BE2C (cell line): ENCODE data around the gene DNMT3A.

Experiments
- DNase-seq: peaks from one replicate; pipeline ENCODE4 v3.0.0-alpha.2; 2020
- H3K27me3 ChIP-seq: fragments of 250-450 bp; sonication (Bioruptor Pico); 2 replicates; pipeline ENCODE4 v1.5.1; 2020; ENCODE audit warnings: mild to moderate bottlenecking
- H3K36me3 ChIP-seq: fragments of 250-450 bp; sonication (Bioruptor Pico); 2 replicates; pipeline ENCODE4 v1.5.1; 2020; ENCODE audit warnings: mild to moderate bottlenecking
- H3K4me1 ChIP-seq: fragments of 250-450 bp; sonication (Bioruptor Pico); 2 replicates; pipeline ENCODE4 v1.5.1; 2020
- H3K4me3 ChIP-seq: 2 replicates; pipeline ENCODE4 v1.5.1; 2011; ENCODE audit warnings: low read depth, low read length
- H3K9me3 ChIP-seq: fragments of 250-450 bp; sonication (Bioruptor Pico); 2 replicates; pipeline ENCODE4 v1.5.1; 2020
- CTCF ChIP-seq: IDR thresholded peaks from 2 replicates; pipeline ENCODE4 v1.5.1; 2012; ENCODE audit warnings: mild to moderate bottlenecking, low read depth, low read length

The DNMT3A gene

GRCh38 chr2:25385910-25386309 lies 44.2 kb upstream of the DNMT3A start:
- peaks cover 7% of the 10 kb centered on the region for H3K36me3 ChIP-seq
- H3K4me3 ChIP-seq: no peak overlapping the region
- DNase-seq: no peak
- H3K27me3 ChIP-seq: no peaks in the 10 kb centered on the region
- no peaks in the 10 kb centered on the region for H3K9me3 ChIP-seq
- no peaks in the 10 kb centered on the region for H3K4me1 ChIP-seq
- no peak for TF ChIP-seq CTCF

DNA sequence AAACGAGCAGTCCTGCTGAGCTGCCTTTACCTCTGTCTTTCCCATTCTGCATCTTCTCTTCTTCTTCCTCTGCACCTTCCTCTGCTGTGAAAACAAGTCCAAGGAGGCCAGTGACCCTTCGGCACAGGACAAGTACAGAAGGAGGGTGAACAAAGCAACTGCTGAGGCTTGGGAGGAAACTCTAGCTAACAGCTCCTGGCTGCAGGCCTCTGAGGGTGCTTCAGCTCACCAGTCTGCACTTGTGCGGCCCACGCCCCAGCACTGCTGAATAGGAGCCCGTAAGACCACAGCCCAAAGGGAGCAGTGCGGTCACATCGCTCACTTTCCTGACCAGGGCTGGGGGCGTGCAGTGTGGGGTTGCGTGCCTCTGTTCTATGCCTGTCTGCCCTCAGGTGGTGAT lies 42.1 kb upstream of the DNMT3A start:
- no peak for TF ChIP-seq CTCF
- no peaks in the 10 kb centered on the region for H3K4me1 ChIP-seq
- no peak overlapping the region for H3K4me3 ChIP-seq
- peaks cover 7% of the 10 kb centered on the region for H3K36me3 ChIP-seq
- no peaks in the 10 kb centered on the region for H3K27me3 ChIP-seq
- no peaks in the 10 kb centered on the region for H3K9me3 ChIP-seq
- DNase-seq: no peak

DNA sequence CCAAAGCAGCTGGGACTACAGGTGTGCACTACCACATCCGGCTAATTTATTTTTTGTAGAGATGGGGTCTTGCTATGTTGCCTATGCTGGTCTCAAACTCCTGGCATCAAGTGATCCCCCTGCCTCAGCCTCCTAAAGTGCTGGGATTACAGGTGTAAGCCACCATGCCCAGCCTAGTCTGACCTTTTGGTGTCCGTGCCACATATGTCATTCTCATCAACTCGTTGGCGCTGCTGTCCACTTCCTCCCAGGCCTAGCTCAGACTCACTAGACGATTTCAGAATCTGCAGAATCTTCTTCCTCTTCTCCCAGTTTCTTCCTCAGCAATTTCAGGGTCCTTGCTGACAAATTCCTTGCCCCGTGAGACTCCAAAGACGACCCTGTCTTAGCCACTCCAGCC lies 39.8 kb upstream of the DNMT3A start:
- TF ChIP-seq CTCF: no peak
- Histone ChIP-seq H3K27me3 (no peaks in the 10 kb centered on the region), H3K36me3 (peaks cover 2% of the 10 kb centered on the region), H3K4me3 (no peak overlapping the region), H3K9me3 (no peaks in the 10 kb centered on the region), H3K4me1 (peaks cover 4% of the 10 kb centered on the region)
- no peak for DNase-seq

- TF ChIP-seq CTCF: no peak
These were observed 39.1 kb upstream of the DNMT3A start for GRCh38 chr2:25380586-25381375.

DNA sequence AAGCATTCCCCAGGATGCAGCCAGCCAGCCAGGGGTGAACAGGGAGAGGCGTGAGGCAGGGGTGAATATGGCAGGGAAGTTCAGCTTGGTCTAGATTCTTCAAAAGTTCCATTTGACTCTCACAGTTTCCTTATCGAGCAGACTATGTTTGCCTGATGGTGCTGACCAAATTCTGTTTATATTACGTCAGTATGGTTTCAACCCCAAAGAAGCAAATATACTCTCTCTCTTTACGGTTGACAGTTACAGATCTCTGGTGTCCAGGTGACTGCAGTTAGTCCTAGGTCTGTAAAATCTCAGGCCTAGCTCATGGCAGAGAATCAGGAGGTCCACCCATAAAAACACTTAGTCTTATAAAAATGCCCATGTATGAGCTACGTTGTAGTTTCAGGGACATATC lies 38.3 kb upstream of the DNMT3A start:
- DNase-seq: no peak

More at GRCh38 chr2:25380586-25381375, 39.1 kb upstream of the DNMT3A start:
- Histone ChIP-seq H3K4me1 (peaks cover 4% of the 10 kb centered on the region), H3K9me3 (no peaks in the 10 kb centered on the region), H3K36me3 (no peaks in the 10 kb centered on the region), H3K4me3 (no peak overlapping the region), H3K27me3 (no peaks in the 10 kb centered on the region)
- DNase-seq: no peak

More for the DNA sequence above, 38.3 kb upstream of the DNMT3A start:
- Histone ChIP-seq H3K27me3 (no peaks in the 10 kb centered on the region), H3K9me3 (no peaks in the 10 kb centered on the region), H3K4me3 (no peak overlapping the region), H3K4me1 (peaks cover 4% of the 10 kb centered on the region), H3K36me3 (no peaks in the 10 kb centered on the region)
- no peak for TF ChIP-seq CTCF
